SKM-1 treated with dmso at 0.1 percent for 144 hours (cell line): ENCODE measurements around the gene WNT8A.
"Not testable (repeated sequence)": the region's sequence is repeated elsewhere in the genome, so short reads cannot be mapped to it uniquely, and the experiment has no call there.

Source experiments
- DNase-seq: peaks from one replicate; lab custom pipeline; 2025; ENCODE audit not compliant: unreplicated experiment; lab: John Stamatoyannopoulos, UW

The WNT8A gene, protein sequence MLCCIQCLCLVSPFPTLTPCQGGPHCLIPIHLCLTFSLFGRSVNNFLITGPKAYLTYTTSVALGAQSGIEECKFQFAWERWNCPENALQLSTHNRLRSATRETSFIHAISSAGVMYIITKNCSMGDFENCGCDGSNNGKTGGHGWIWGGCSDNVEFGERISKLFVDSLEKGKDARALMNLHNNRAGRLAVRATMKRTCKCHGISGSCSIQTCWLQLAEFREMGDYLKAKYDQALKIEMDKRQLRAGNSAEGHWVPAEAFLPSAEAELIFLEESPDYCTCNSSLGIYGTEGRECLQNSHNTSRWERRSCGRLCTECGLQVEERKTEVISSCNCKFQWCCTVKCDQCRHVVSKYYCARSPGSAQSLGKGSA

DNA sequence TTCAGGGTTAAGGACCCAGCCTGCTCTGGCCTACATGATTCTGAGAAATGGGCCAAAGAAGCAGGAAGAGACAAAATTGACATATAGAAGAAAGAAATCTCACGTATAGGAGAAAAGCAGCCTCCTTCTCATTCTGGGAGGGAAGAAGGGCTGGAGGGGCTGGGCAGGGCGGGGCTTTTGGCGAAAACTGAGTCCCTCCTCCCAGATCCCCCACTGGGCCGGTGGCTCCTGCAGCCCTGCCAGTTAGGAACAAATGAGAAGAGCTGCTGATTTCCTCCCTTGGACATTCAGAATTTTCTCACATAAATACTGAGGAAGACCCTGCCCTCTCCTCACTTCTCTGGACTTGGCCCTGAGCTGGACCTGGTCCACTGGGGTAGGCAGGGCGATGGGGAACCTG lies at the start of gene WNT8A:
WNT8A (plus strand) TSS at position 332 of the 400 bp plus-strand sequence. CDS start 95 bp downstream, outside the sequence.
- no peak for DNase-seq

DNA sequence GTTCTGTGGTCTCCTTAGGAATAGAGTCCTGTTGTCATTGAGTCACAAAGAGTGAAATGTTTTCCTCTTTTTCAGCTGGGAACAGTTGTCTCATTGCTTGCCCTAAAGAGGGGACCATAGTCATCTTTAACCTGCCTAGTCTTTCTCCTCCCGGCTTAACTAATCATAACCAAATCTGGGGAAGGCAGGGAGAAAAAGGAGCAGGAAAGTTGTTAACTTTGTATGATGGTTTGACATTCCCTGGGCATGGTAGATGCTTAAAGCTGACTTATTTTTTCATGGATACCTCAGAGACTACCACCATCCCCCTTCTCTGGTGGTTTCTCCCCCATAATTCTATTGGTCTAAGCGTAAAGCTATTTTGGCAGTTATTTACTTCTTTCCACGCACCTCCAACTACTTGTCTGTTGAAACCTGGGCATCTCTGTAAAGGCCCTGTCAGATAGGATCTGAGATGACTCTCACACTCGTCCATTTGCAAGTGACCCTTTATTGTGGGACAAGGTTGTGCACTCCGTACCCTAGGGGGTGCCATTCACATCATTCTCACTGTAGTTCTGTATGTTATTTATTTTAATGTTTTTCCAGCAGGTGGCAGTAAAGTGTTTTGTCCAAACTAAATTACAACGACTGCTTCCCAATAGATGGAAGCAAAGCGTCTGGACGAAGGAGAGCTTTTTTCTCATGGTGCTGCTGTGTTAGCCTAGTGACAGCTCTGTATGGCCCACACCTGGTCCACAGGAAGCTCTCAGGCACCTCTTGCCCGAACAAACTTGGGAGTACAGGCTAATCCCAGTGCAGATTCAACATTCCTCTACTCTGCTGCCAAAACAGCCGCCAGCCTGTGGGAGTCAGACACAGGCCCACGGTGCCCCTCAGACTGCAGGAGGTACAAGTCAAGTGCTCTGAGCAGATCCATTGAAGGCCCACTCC lies 48.0 kb upstream of the WNT8A start:
- peak; percentile 90 for DNase-seq

DNA sequence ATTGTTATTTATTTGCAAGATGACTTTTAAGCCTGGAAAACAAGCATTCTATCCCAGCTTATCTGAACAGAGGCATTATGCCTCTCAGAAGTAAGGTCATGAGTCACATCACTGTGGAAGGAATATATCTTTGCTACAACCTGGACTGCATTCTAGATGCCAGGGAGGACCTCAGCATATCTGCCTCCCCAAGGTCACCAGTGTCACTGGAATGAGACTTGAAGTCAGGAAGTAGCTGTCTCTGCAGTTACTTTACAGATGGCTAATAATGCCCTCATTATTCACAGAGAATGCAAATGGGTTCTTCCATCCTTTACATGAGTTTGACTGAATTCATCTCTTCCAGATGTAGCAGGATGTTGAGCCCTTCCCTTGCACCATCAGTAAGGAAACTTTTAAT lies 46.6 kb upstream of the WNT8A start:
- DNase-seq = no peak

DNA sequence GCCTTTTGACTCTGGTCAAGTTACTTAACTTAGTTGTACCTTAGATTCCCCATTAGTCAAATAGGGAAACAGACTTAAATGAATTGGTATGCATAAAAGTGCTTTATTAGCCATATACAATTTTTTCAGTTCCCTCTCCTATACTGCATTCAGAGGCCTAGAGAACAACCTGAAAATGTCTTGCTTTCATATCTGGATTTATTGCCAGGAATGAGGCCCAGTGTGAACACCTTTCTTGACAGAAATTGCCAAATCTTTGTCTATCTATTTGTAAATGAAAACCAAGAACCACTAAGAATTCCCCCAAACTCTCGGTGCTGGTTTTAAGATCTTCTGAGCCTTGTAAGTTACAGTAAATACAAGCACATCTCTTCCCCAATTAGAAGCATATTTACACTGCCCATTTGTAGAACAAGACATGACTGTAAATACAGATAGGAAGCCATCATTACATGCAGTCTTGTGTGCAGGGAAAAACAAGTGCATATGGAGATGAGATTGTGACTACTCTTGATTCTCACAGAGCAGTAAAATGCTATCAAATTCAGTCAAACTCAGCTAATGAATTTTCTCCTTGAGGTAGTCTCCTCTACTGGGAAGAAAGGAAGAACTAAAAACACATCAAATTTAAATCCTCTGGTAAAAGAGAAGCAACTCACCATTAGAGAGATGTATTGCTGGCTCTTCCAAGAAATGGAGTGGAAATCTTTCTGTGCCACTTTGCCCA lies 45.8 kb upstream of the WNT8A start:
- no peak for DNase-seq

DNA sequence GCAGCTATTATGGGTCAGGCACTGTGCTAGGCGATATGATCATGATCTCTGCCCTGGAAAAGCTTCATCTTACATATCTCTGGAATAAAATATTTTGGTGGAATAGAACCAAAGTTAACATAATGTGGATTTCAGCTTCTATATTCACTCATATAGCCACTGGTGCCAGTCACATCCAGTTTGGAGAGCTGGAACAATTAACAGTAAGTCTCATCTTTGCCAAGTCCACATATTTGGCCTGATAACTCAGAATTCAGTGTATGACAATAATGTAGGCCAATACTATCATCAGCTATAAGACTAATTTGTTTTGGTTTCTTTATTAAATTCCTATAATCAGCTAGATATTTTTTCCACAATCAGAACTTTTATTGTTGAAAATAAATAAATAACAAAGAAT lies 45.0 kb upstream of the WNT8A start:
- no peak for DNase-seq

DNA sequence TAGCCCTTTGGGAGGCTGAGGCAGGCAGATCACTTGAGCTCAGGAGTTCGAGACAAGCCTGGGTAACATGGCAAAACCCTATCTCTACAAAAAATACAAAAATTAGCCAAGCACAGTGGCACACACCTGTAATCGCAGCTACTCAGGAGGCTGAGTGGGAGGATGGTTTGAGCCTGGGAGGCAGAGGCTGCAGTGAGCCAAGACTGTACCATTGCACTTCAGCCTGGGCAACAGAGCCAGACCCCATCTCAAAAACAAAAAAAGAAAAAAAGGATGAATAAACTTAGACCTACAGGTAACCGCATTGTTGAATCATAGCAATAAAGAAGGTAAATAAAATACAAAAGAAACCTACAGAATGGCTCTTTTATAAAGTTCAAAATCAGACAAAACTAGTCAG lies 38.5 kb upstream of the WNT8A start:
- DNase-seq = not testable (repeated sequence)

DNA sequence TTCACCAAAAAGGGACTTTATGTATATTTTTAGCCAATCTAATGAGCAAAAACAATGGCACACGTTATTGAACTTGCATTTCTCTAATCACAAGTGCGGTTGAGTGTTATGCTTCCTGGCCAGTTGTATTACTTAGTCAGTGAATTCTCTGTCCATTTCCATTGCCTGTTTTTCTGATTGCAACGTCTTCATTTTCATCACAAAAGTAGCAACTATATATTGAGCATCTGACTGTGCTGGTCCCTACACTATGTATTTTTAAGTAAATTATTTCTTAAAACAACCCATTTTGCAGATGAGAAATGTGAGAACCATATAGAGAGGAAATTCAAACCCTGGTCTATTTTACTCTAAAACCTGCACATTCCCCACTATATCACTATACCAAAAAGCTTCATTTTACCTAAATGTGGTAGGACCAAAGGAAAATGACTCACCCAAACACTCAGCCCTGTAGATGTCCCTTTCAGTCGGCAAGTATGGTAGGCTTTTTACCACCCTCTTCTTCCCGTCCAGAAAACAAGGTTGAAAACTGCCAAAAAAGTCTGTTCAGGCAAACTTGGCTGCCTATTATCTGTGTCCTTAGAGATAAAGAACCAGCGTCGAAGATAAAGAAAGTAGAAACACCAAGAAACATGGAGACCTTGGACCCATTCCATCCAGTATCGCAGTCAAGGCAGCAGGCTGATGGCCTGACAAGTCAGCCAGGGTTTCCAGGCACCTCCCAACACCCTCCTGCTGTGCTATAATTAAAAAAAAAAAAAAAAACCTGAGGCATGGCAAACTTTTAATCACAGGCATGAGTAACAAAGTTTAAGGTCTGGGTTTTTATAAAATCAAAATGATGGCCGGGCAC lies 32.2 kb upstream of the WNT8A start:
- no peak for DNase-seq

DNA sequence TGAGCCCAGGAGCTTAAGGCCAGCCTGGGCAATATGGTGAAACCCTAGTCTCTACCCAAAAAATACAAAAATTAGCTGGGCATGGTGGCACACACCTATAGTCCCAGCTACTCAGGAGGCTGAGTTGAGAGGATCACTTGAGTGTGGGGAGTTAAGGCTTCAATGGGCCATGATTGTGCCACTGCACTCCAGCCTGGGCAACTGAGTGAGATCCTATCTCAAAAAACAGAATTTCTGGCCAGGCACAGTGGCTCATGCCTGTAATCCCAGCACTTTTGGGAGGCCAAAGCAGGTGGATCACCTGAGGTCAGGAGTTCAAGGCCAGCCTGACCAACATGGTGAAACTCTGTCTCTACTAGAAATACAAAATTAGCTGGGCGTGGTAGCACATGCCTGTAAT lies 31.1 kb upstream of the WNT8A start:
- DNase-seq = not testable (repeated sequence)

DNA sequence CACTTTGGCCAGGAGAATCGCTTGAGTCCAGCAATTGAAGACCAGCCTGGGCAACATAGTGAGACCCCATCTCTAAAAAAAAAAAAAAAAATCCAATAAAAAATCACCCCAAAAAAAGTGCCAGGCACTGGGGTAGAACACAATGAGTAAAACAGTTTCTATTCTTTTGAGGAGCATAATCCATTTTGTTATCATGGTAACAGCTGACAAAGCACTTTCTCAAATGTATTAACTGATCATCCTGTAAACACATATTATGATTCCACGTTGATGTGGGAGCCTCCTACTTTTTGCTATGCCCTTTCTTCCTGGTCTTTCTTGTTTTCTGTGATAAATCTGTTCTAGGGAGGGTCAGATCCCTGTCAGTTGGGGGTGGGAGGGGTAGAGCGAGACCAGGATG lies 30.3 kb upstream of the WNT8A start:
- no peak for DNase-seq

DNA sequence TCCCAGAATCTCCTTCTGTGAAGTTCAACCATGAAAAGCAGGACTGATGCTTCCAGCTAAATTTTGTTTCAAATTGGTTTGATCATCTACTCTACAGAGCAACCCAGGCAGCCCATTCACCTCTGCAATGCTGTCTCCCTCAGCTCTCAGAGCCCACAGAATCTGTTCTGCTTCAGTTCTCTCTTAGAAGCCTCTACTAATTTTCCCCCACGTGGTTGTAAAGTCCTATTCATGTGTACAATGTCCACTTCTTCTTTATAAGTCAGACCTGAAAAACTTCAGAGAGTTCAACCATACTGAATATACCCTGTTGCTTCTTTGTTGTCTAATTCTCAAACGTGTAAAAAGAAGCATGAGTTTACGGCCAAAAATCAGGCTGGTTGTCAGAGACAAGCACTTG lies 29.6 kb upstream of the WNT8A start:
- no peak for DNase-seq

DNA sequence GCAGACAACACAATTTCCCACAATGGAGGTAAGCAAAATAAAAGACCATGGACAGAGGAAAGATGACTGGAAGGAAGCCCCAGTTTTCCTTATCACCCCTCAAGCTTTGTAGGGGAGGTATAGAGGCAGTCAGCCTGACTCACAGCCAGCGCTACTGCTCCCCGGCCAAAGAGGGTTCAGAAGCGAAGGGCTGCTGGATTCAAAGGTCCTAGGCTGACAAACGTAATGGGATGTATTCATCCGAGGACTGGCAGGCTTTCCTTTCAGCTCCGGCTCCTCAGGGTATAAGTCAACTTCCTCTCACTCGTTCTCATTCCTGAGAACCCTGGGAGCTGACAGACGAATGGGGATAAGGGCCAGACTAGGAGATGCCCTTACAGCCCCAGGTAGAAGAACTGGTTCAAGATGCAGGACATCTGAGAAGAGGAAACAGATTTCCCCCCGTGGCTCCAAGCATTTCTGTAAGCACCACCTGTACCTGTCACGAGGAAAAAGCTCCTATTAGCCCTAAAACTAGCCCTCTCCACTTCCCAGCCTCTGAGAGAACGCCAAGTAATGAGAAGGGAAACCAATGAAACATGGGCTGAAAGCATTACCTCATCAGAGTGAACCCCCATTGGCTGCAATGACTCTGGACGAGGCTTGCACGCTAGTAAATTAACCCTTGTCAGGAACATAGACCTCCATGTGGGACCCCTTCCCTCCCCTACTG lies 28.8 kb upstream of the WNT8A start:
- DNase-seq = no peak

DNA sequence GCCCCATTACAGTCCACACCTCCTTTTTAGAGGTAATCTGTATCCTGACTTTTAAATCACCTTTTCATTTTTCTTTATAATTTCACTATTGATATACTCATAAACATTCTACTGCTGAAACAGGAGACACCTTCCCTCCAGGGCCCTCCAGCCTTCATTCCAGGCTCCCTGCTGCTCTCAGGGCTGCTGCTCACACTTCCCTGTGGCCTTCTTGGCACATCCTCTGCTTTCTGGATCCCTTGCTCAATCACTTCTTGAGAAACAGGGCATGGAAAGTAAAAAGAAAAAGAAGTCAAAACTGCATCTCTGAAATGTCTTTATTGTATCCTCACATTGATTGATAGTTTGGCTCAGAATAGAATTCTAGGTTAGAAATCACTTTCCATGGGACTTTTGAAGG lies 19.3 kb upstream of the WNT8A start:
- no peak for DNase-seq

DNA sequence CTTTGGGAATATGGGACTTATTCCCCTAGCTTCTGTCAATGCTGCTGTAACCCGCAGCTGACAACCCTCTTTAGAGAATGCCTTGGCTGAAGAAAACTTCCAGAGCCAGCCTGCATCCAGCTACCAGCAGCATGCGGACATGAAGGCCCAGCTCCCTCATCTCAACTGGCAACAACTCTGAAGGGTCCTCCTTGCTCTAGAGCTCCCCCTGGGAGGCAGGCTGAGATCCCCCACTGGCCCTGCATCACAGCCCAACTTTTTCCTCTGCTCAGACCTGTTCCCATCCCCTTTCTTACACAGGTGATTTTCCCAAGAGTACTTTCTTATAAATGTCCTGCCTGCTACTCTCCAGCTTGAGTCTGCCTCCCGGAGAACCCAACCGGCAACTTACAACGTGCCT lies 18.7 kb upstream of the WNT8A start:
- no peak for DNase-seq

DNA sequence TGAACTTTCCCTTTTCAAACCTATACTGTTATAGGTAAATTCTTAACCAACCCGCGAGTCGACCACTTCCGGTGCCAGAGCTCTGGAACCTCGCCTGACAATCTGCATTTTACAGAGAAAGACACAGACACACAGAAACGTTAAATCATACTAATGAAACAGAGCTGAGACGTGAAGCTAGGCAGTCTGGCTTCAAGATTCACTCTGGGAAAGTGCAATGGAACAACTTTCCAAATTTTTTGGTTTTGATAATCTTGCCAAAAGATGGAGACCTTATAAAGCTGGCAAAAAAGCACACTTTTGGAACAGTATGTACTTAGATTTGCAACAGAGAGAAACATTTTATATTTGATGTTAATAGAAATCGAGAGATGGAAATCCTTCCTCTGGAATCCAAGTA lies 15.9 kb upstream of the WNT8A start:
- DNase-seq = no peak

DNA sequence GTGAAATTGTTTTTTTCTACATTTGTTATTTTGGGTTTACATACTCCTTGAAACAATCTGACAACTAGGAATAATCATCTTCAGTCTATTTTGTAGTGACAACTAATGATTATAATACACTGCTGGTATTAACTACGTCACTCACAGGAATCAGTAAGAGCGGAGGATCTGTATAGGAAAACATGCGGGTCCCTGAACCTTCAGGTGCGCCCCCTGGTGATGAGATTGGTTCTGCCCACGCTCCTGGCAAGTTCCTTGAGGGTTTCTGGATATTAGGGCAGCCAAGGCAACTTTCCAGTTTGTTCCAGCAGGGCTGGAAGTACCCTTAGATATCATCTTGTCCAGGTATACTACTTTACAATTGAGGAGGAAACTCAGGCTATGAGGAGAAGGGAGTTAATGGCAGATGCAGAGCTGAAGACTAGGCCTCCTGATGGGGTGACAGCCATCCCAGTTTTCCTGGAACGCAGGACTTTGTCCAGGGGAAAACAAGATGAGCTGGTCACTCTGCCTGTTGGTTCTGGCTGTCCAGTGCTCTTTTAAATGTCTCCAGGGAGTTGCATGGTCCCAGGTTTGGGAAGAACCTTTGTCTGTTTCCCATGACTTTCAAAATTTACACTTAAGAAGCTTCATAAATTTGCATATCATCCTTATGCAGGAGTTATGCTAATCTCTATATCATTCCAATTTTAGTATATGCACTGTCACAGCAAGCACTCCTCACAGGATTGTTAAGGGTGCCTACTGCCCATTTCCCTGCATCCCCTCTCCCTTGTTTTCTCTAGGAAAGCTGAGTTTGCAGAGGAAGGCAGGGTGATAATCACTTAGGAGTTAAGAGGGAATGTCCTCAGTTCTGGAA lies 14.9 kb upstream of the WNT8A start:
- peak; percentile 79 for DNase-seq

DNA sequence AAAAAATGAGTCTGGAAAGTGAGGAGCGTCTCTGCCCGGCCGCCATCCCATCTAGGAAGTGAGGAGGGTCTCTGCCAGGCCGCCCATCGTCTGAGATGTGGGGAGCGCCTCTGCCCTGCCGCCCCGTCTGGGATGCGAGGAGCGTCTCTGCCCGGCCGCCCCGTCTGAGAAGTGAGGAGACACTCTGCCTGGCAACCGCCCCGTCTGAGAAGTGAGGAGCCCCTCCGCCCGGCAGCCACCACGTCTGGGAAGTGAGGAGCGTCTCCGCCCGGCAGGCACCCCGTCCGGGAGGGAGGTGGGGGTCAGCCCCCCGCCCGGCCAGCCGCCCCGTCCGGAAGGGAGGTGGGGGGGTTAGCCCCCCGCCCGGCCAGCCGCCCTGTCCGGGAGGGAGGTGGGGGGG lies 13.8 kb upstream of the WNT8A start:
- not testable (repeated sequence) for DNase-seq

DNA sequence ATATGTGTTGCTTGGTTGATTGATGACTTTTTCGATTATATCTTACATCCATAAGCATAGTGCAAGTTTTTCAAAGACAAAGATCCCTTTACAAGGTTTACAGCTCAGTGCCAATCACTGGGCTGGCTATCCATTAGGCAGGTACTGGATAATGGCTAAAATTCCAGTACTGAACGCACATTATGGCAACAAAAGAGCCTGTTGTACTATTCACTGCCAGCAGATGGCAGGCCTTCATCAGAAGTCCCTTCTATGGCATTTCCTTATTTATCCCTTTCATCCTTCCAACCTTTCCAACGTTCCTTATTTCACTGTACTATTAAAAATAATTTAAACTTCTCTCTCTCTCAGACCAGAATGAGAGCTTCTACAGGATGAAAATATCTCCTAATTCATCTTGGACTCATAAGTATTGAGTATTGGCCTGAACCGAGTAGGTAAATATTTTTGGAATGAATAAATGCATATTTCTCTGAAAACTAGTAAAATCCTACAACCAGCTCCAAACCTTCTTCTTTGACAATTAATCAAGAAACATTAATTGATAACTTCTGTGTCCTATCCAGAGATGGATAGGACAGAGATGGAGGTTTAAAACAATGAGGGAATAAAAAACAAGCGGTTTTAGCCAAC lies 6.7 kb upstream of the WNT8A start:
- peak; percentile 63 for DNase-seq

DNA sequence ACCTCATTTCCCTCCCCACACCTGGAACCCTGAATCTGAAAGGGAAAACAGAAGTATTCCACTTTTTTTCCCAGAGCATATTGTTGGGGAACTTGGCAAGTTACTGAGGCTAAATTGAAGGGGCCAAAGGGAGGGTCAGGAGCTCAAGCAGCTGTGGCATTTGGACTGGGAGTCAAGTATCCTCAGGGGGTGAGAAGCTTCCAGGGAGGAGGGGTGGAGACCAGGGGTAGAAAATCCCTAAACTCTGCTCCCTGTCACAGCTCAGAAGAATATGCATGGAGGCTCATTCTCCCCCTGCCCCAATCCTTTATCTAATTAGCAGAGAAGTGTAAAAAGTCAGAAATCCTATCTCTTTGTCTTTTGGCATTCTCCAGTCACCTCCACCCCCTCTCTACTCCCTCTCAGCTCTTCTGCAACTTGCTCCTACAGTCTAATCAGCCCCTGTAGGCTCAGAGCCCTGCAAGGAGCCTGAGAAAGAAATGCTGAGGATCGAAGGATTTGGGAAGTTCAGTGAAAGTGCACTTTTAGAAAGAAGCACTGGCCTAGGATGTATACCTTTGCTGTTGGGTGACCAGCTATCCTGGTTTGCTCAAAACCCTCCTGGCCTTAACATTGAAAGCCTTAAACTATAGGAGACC lies 5.7 kb upstream of the WNT8A start:
- no peak for DNase-seq
